COLO668 (cell line): ENCODE results near the gene SF3A1.
A peak's percentile ranks its signal among the peaks of the same experiment; 100 is the strongest.

Experiments used
- DNase-seq: peaks from one replicate; lab custom pipeline; 2025; ENCODE audit not compliant: unreplicated experiment; lab: John Stamatoyannopoulos, UW

Gene SF3A1

GRCh38 chr22:30289141-30289979 lies 67.3 kb downstream of the SF3A1 start, which contains the start of gene CASTOR1:
CASTOR1 (minus strand) TSS chr22:30289505; CDS start chr22:30289497, 8 bp downstream.
- peak; percentile 93 for DNase-seq

GRCh38 chr22:30288419-30289140 lies 68.1 kb downstream of the SF3A1 start:
- DNase-seq, result no peak

- peak; percentile 70 for DNase-seq
Observed at GRCh38 chr22:30287648-30288418, 68.9 kb downstream of the SF3A1 start.

DNA sequence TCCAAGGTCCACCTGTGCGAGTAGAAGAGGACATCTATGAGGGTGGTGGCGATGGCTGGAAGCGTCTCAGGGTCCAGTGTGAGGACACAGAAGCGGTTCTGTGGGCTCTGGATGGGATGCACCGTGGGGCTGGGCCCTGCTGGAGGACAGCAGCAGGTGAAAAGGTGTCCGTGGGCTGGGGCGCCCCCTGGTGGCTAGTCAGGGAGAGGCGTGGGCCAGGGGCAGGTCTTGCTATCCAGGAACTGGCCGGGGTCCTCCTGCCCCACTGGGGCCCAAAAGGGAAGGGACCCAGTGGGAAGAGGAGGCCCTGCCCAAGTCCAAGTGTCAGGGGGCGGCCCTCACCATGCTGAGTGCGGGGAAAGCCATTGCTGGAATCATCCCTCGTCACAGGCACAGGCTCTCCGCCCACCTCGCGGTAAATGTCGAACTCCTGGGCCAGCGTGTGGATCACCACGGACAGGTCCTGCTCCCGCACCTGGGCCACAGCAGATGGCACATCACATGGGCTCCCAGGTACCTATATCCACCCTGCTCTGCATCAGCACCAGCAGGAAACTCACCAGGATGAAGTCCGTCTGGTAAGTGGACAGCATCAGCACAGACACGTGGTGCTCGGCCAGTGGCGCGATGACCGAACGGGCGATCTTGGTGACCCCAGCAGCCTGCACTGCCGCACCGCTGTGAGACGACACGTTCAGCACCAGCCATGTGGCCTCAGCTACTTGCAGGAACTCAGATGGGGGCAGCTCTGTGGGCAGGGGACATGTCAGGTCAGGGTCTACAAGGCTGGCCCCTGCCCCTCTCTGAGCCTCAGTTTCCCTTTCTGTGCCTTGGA lies 69.7 kb downstream of the SF3A1 start:
- DNase-seq, result peak; percentile 73

- DNase-seq, result no peak
Observed at GRCh38 chr22:30286331-30286730, 70.4 kb downstream of the SF3A1 start.

DNA sequence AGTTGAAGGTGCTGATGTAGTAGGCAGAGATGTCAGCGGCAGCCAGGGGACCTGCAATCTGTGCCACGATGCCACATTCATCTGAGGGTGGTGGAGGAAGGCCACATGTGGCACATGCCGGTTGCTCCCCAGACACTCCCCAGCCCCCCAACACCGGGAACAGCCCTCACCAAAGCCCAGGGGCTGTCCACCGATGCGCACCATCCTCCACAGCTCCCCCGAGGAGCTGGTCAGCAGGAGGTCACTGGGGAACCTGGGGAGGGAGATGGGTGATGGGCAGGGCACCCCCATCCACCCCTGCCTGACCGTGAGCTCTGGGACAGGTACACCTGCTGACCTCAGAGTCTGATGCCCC lies 70.9 kb downstream of the SF3A1 start:
- no peak for DNase-seq

- no peak for DNase-seq
Observed at GRCh38 chr22:30285176-30285845, 71.4 kb downstream of the SF3A1 start.

DNA sequence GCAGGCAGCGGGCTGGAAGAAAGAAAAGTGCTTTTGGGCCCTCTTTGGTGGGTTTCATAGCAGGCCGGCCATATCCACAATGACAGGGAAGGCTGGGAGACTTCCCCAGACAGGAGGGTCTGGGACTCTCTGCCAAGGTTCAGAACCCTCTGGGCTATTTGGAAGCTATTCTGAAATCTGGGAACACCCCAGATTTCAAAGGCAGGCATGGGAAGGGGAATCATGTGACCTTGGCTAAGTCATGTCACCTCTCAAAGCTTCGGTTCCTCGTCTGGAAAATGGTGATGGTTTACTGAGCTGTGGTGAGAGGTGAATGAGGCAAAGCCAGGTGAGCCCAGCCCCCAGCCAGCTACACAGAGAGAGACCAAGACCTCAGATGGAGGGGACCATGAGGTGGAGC lies 72.0 kb downstream of the SF3A1 start:
- DNase-seq, result no peak

- DNase-seq, result no peak
Observed at GRCh38 chr22:30284172-30284571, 72.5 kb downstream of the SF3A1 start.

GRCh38 chr22:30283342-30283741 lies 73.4 kb downstream of the SF3A1 start:
- DNase-seq, result no peak

GRCh38 chr22:30282616-30283046 lies 74.1 kb downstream of the SF3A1 start:
- DNase-seq, result no peak
